Right lobe of liver (tissue), 6 donors: Measurements from ENCODE around the gene ZBTB16. TPM values are rescaled to one million over a fixed set of nuclear protein-coding genes. Genes with fewer than 3 reads are reported as not detected.
A peak's percentile ranks its signal among the peaks of the same experiment; 100 is the strongest.

Experiments
- ATAC-seq, 4 donors: fragments of 200-7000 bp; cut with Tn5 transposase; one replicate each; pipeline ENCODE4 v1.9.1; 2020; ENCODE audit warnings: mild to moderate bottlenecking in 4 of 4, moderate library complexity in 4 of 4
- DNase-seq, 3 donors: peaks; one replicate each; pipeline ENCODE4 v3.0.0-alpha.2; 2020
- H3K27ac ChIP-seq, 3 donors: fragments of 200-600 bp; one replicate each; pipeline ENCODE4 v1.8.0; 2022
- H3K27me3 ChIP-seq, 2 donors: fragments of 200-600 bp; one replicate each; pipeline ENCODE4 v1.8.0; 2022
- H3K36me3 ChIP-seq, 4 donors: fragments of 200-600 bp; sonication (generic) in 1 of 4; one replicate each; pipeline versions ENCODE4 v1.5.1 to v1.8.0; 2017 to 2022; ENCODE audit warnings: control low read depth in 1 of 4
- H3K4me1 ChIP-seq, 4 donors: fragments of 200-600 bp; sonication (generic) in 1 of 4; one replicate each; pipeline versions ENCODE4 v1.5.1 to v1.8.0; 2017 to 2022; ENCODE audit warnings: control low read depth in 1 of 4
- H3K4me3 ChIP-seq, 3 donors: fragments of 200-600 bp; one replicate each; pipeline ENCODE4 v1.8.0; 2022
- H3K9me3 ChIP-seq, 4 donors: fragments of 200-600 bp; sonication (generic) in 1 of 4; one replicate each; pipeline versions ENCODE4 v1.5.1 to v1.8.0; 2017 to 2022; ENCODE audit warnings: control low read depth in 1 of 4
- CTCF ChIP-seq, 4 donors: fragments of 200-600 bp in 3 of 4; fragments of 450-650 bp in 1 of 4; IDR thresholded peaks; one replicate each; pipeline versions ENCODE4 v1.5.1 to v1.8.0; 2016 to 2022; ENCODE audit warnings: antibody characterized with exemption in 4 of 4, mild to moderate bottlenecking in 2 of 4
- POLR2A ChIP-seq: fragments of 450-650 bp; IDR thresholded peaks from one replicate; pipeline ENCODE4 v1.6.1; 2017; ENCODE audit warnings: antibody characterized with exemption, mild to moderate bottlenecking
- WGBS: methylation state at CpG from one replicate; pipeline ENCODE4 v1.1.6; 2018; ENCODE audit warnings: low coverage, low lambda C conversion rate; ENCODE audit not compliant: insufficient coverage; ENCODE audit errors: missing lambda C conversion rate; 5-methylcytosine and 5-hydroxymethylcytosine counted together
- intact Hi-C, 2 donors: fragments of 100-400 bp; cut with DNase I; formaldehyde crosslinking; loops; one replicate each; pipeline versions ENCODE4 v1.11.2 to v1.14.1; 2022
- total RNA-seq, 6 experiments: library from RNA; depleted of rRNA in 2 of 6; stranded (reverse); fragments of >200 nt in 2 of 6; fragmentation: NEBNext Ultra II Directional in 3 of 6; extraction: Animal tissue kit (Norgen Biotek cat#: 25700) in 3 of 6; gene quantifications; one replicate each; pipeline versions ENCODE4 v1.1.0 to v1.2.4, GENCODE V29; 2016 to 2023
- donor health status: DM: no; HTN: yes; CAD: no.
- donor health status: DM: no; HTN: no; CAD: no.
- donor health status: DM: no; HTN: no; CAD: no.
- donor health status: DM: no; HTN: yes; CAD: no.
- donor health status: DM: no; HTN: yes; CAD: no.

ZBTB16 gene
- total RNA-seq, 6 experiments from 2014 or later, result 13.1 to 205 (median 52.2) TPM

- no peak overlapping the region for H3K4me3 ChIP-seq
- peaks cover 0 to 95% (median 33%) of the 10 kb centered on the region in 4 donors for H3K4me1 ChIP-seq
- no peaks in the 10 kb centered on the region for H3K27me3 ChIP-seq
- H3K9me3 ChIP-seq, result no peaks in the 10 kb centered on the region
- ATAC-seq, result peak; percentile 14 to 53 (median 40)
- H3K36me3 ChIP-seq, result peaks cover 0 to 2% (median 0%) of the 10 kb centered on the region in 4 donors
- DNase-seq, result no peak
- intact Hi-C loops, result no loop called here
- TF ChIP-seq CTCF (IDR thresholded peaks at IDR 0.05), result no peak
- no peak for TF ChIP-seq POLR2A
- WGBS, result 60% methylated on average over 5 of the region's 5 CpGs
- H3K27ac ChIP-seq, result peak overlapping the region; percentile 3 to 66 (median 59)
Measured at GRCh38 chr11:114099392-114100178, 40.1 kb downstream of the ZBTB16 start.

GRCh38 chr11:114102993-114103896, 43.7 kb downstream of the ZBTB16 start:
- 70% methylated on average over 11 of the region's 13 CpGs for WGBS
- DNase-seq (no peak), ATAC-seq (no peak)
- Histone ChIP-seq H3K4me1 (peaks cover 0 to 96% (median 43%) of the 10 kb centered on the region in 4 donors), H3K27ac (peak overlapping the region in 1 of 3 donors; percentile 19), H3K36me3 (peaks cover 0 to 2% (median 0%) of the 10 kb centered on the region in 4 donors), H3K27me3 (no peaks in the 10 kb centered on the region), H3K9me3 (no peaks in the 10 kb centered on the region), H3K4me3 (no peak overlapping the region)
- intact Hi-C loops, result no loop called here
- TF ChIP-seq CTCF (IDR thresholded peaks at IDR 0.05), result no peak
- TF ChIP-seq POLR2A, result no peak

- peak overlapping the region in 2 of 3 donors; percentile 76 to 92 for H3K27ac ChIP-seq
- peaks cover 0 to 99% (median 43%) of the 10 kb centered on the region in 4 donors for H3K4me1 ChIP-seq
- no peak for ATAC-seq
- no peaks in the 10 kb centered on the region for H3K9me3 ChIP-seq
- DNase-seq, result no peak
- no peaks in the 10 kb centered on the region for H3K27me3 ChIP-seq
- no peak overlapping the region for H3K4me3 ChIP-seq
- WGBS, result 33% methylated on average over 3 of the region's 3 CpGs
- H3K36me3 ChIP-seq, result peaks cover 0 to 2% (median 0%) of the 10 kb centered on the region in 4 donors
- no peak for TF ChIP-seq CTCF (IDR thresholded peaks at IDR 0.05)
- no peak for TF ChIP-seq POLR2A
- intact Hi-C loops, result no loop called here
Measured at GRCh38 chr11:114105611-114106010, 46.1 kb downstream of the ZBTB16 start.

- peaks cover 0 to 2% (median 0%) of the 10 kb centered on the region in 4 donors for H3K36me3 ChIP-seq
- H3K9me3 ChIP-seq, result no peaks in the 10 kb centered on the region
- intact Hi-C loops, result no loop called here
- DNase-seq, result no peak
- TF ChIP-seq CTCF (IDR thresholded peaks at IDR 0.05), result no peak
- no peak for TF ChIP-seq POLR2A
- no peaks in the 10 kb centered on the region for H3K27me3 ChIP-seq
- WGBS, result 75% methylated on average over 8 of the region's 8 CpGs
- H3K4me1 ChIP-seq, result peaks cover 0 to 97% (median 41%) of the 10 kb centered on the region in 4 donors
- H3K4me3 ChIP-seq, result no peak overlapping the region
- peak overlapping the region; percentile 38 to 92 (median 76) for H3K27ac ChIP-seq
- ATAC-seq, result no peak
Measured at GRCh38 chr11:114106047-114106446, 46.5 kb downstream of the ZBTB16 start.
